Measurements from ENCODE around the gene CTDNEP1. TPM values are rescaled to one million over a fixed set of nuclear protein-coding genes. Genes with fewer than 3 reads are reported as not detected.

The CTDNEP1 gene
- total and polyA plus RNA-seq, 9 donors: 42.3 to 256 (median 123) TPM

- Histone ChIP-seq H3K27me3 (no peaks in the 10 kb centered on the region), H3K36me3 (no peaks in the 10 kb centered on the region), H3K9me3 (no peaks in the 10 kb centered on the region), H3K27ac (peak overlapping the region in 1 of 2 donors; percentile 50), H3K4me1 (ENCODE audit: insufficient read depth) (peaks cover 20% of the 10 kb centered on the region), H3K4me3 (peak overlapping the region; percentile 56)
- DNase-seq: no peak
- intact Hi-C loops (cut with DNase I): no loop called here
- TF ChIP-seq EP300 (IDR thresholded peaks at IDR 0.05) (no peak), CTCF (IDR thresholded peaks at IDR 0.05) (peak in 1 of 3 donors; percentile 0)
- 7 to 11% (median 8%) methylated on average over 9 of the region's 9 CpGs for WGBS, 3 donors
These were observed 36.3 kb downstream of the CTDNEP1 start for GRCh38 chr17:7215136-7215638.

DNA sequence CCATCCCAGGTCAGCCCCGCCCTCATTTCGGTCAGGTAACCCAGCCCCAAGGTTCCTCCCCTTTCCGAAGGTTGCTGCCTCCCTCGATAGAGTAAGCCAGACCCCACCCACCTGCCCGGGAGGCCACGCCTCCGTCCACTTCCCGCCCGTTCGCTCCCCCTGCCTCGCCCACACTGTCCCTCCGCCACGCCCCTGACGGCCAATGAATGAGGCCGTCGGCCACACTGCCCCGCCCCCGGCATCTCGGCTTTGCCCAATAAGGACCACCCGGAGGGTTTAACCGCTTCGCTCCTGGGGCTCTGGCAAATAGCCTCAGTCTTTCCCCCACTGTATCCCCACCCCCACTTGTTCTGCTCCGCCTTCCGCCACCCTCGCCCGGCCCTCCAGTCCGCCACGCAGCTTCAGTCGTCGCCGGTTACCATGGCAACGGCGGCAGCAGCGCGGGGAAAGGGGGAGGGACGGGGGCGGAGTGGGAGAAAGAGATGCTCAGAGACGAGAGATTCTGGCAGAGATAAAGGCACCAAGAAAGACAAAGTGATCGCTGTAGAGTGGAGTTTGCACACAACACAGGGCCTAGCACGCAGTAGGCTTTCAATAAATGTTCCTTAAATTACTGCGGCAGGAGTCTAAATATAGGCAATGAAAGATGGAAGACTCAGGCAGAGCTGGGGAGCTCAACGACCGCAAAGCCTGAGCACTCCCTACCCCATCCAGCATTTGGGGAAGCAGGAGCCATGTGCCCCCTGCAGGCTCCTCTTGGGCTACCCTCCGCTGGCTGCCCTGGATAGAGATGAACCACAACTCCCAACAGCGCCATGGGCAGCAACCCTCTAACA, 37.0 kb downstream of the CTDNEP1 start:
- TF ChIP-seq EP300 (IDR thresholded peaks at IDR 0.05): peak; percentile 14
- peak in 2 of 3 donors; percentile 53 to 57 for TF ChIP-seq CTCF (IDR thresholded peaks at IDR 0.05)
- TF ChIP-seq POLR2A (IDR thresholded peaks at IDR 0.05): no peak
- Histone ChIP-seq H3K27me3 (no peaks in the 10 kb centered on the region), H3K27ac (peak overlapping the region in 1 of 2 donors; percentile 54), H3K4me3 (peak overlapping the region; percentile 56), H3K9me3 (no peaks in the 10 kb centered on the region), H3K36me3 (no peaks in the 10 kb centered on the region), H3K4me1 (ENCODE audit: insufficient read depth) (peaks cover 20% of the 10 kb centered on the region)
- 0 to 1% (median 1%) methylated on average over 40 to 45 of the region's 45 CpGs for WGBS, 3 donors
- DNase-seq: peak; percentile 98 to 99 (median 99)
- intact Hi-C loops (cut with DNase I): no loop called here

- intact Hi-C loops (cut with DNase I): no loop called here
- H3K4me3 ChIP-seq: peak overlapping the region; percentile 56
- H3K4me1 ChIP-seq (ENCODE audit: insufficient read depth): peaks cover 16% of the 10 kb centered on the region
- no peaks in the 10 kb centered on the region for H3K9me3 ChIP-seq
- peak overlapping the region in 1 of 2 donors; percentile 54 for H3K27ac ChIP-seq
- H3K27me3 ChIP-seq: no peaks in the 10 kb centered on the region
- H3K36me3 ChIP-seq: no peaks in the 10 kb centered on the region
- 4 to 5% (median 4%) methylated on average over 15 of the region's 15 CpGs for WGBS, 3 donors
- TF ChIP-seq CTCF (IDR thresholded peaks at IDR 0.05): peak in 1 of 3 donors; percentile 43
- TF ChIP-seq EP300 (IDR thresholded peaks at IDR 0.05): no peak
- peak; percentile 28 for TF ChIP-seq POLR2A (IDR thresholded peaks at IDR 0.05)
- DNase-seq: peak in 3 of 5 donors; percentile 75 to 93 (median 85)
These were observed 37.6 kb downstream of the CTDNEP1 start for GRCh38 chr17:7213895-7214299.

DNA sequence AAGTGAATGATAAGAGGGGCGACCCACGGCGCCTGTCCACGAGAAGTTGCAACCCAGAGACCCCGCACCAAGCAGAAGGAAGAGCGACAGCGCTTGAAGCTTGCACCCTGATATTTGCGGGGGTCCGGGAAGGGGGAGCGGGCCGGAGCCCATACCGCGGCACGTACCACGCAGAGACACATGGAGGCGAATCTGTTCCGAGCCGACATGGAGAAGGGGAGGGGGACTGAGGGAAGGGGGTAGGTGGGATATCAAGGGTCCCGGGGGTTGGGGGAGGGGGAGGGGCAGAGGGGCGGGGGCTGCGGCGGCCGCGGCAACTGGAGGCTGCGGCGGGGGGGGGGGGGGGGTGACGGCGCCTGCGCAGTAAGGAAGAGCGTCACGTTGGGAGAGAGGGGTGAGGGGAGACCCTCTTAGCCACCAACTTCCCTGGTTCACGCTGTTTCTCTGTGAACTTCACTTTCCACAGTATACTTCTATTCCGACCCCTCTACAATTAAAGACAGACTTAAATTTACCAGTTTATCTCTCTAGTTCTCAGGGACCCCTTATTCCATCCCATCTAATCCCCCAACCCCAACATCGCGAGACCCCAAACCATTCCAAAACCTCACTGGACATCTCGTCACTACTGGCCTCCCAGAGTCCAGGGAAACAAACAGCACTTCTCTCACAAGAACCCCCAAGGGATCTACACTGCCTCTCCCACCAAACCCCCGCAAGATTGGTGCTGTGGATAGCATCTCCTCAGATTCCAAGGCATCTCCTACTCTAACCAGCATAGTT, 39.9 kb downstream of the CTDNEP1 start:
- TF ChIP-seq POLR2A (IDR thresholded peaks at IDR 0.05) (no peak), EP300 (IDR thresholded peaks at IDR 0.05) (no peak), CTCF (IDR thresholded peaks at IDR 0.05) (no peak)
- Histone ChIP-seq H3K9me3 (no peaks in the 10 kb centered on the region), H3K27me3 (no peaks in the 10 kb centered on the region), H3K36me3 (no peaks in the 10 kb centered on the region), H3K4me3 (no peak overlapping the region), H3K27ac (no peak overlapping the region), H3K4me1 (ENCODE audit: insufficient read depth) (peaks cover 14% of the 10 kb centered on the region)
- intact Hi-C loops (cut with DNase I): no loop called here
- 11 to 23% (median 18%) methylated on average over 32 to 37 of the region's 37 CpGs for WGBS, 3 donors
- peak in 2 of 5 donors; percentile 35 to 42 for DNase-seq

Measured in ovary (tissue), 9 donors.